Osteocyte (in vitro differentiated cells): ENCODE data around the gene ADRM1. TPM values are rescaled to one million over a fixed set of nuclear protein-coding genes. Genes with fewer than 3 reads are reported as not detected.
A peak's percentile ranks its signal among the peaks of the same experiment; 100 is the strongest.

Source experiments
- DNase-seq: peaks from one replicate; pipeline ENCODE4 v3.0.0; 2021; ENCODE audit warnings: mixed read lengths; ENCODE audit not compliant: unreplicated experiment; ENCODE audit errors: extremely low spot score
- H3K27ac Mint-ChIP-seq: one replicate; pipeline ENCODE4 v1.8.0; 2021; ENCODE audit warnings: mild to moderate bottlenecking, mixed read lengths; ENCODE audit not compliant: unreplicated experiment
- H3K27me3 Mint-ChIP-seq: one replicate; pipeline ENCODE4 v1.8.0; 2021; ENCODE audit warnings: mixed read lengths; ENCODE audit not compliant: unreplicated experiment
- H3K36me3 Mint-ChIP-seq: one replicate; pipeline ENCODE4 v1.8.0; 2021; ENCODE audit warnings: mixed read lengths; ENCODE audit not compliant: unreplicated experiment
- H3K4me1 Mint-ChIP-seq: one replicate; pipeline ENCODE4 v1.8.0; 2021; ENCODE audit warnings: mixed read lengths; ENCODE audit not compliant: unreplicated experiment
- H3K4me3 Mint-ChIP-seq: one replicate; pipeline ENCODE4 v1.8.0; 2021; ENCODE audit warnings: mild to moderate bottlenecking, moderate library complexity, mixed read lengths; ENCODE audit not compliant: unreplicated experiment
- H3K9me3 Mint-ChIP-seq: one replicate; pipeline ENCODE4 v1.8.0; 2021; ENCODE audit warnings: mixed read lengths; ENCODE audit not compliant: unreplicated experiment
- CTCF ChIP-seq: fragments of 200-600 bp; sonication (generic); IDR thresholded peaks from 2 replicates; pipeline ENCODE4 v1.5.0; 2021; ENCODE audit warnings: antibody characterized with exemption, mild to moderate bottlenecking, moderate library complexity
- total RNA-seq: library from RNA; stranded (reverse); gene quantifications from 2 replicates; pipeline ENCODE4 v1.2.1, GENCODE V29; 2021

ADRM1 gene
- total RNA-seq, 1 donor from 2014 or later, result 83.9 TPM

GRCh38 chr20:62303340-62304226, 786 bp downstream of the ADRM1 start:
- no peaks in the 10 kb centered on the region for H3K9me3 Mint-ChIP-seq
- H3K27ac Mint-ChIP-seq, result peak overlapping the region; percentile 76
- peaks cover 23% of the 10 kb centered on the region for H3K4me1 Mint-ChIP-seq
- peak overlapping the region; percentile 89 for H3K4me3 Mint-ChIP-seq
- DNase-seq, result no peak
- no peak for TF ChIP-seq CTCF
- no peaks in the 10 kb centered on the region for H3K27me3 Mint-ChIP-seq
- peaks cover 3% of the 10 kb centered on the region for H3K36me3 Mint-ChIP-seq

GRCh38 chr20:62304331-62305148, 1.7 kb downstream of the ADRM1 start:
- Mint-ChIP-seq H3K27ac (peak overlapping the region; percentile 76), H3K4me3 (peak overlapping the region; percentile 89)

GRCh38 chr20:62305149-62305764, 2.5 kb downstream of the ADRM1 start:
- peaks cover 23% of the 10 kb centered on the region for H3K4me1 Mint-ChIP-seq
- no peak overlapping the region for H3K27ac Mint-ChIP-seq
- TF ChIP-seq CTCF, result no peak
- no peak for DNase-seq
- H3K27me3 Mint-ChIP-seq, result no peaks in the 10 kb centered on the region
- H3K4me3 Mint-ChIP-seq, result peak overlapping the region; percentile 89
- peaks cover 7% of the 10 kb centered on the region for H3K36me3 Mint-ChIP-seq
- no peaks in the 10 kb centered on the region for H3K9me3 Mint-ChIP-seq

More at GRCh38 chr20:62304331-62305148, 1.7 kb downstream of the ADRM1 start:
- peaks cover 23% of the 10 kb centered on the region for H3K4me1 Mint-ChIP-seq
- TF ChIP-seq CTCF, result no peak
- no peak for DNase-seq
- H3K9me3 Mint-ChIP-seq, result no peaks in the 10 kb centered on the region
- peaks cover 7% of the 10 kb centered on the region for H3K36me3 Mint-ChIP-seq
- no peaks in the 10 kb centered on the region for H3K27me3 Mint-ChIP-seq

- Mint-ChIP-seq H3K4me3 (no peak overlapping the region), H3K4me1 (peaks cover 23% of the 10 kb centered on the region), H3K36me3 (peaks cover 7% of the 10 kb centered on the region), H3K9me3 (no peaks in the 10 kb centered on the region), H3K27me3 (no peaks in the 10 kb centered on the region), H3K27ac (no peak overlapping the region)
- no peak for DNase-seq
- TF ChIP-seq CTCF, result no peak
These were observed 3.1 kb downstream of the ADRM1 start for GRCh38 chr20:62305765-62306413.
